Posterior cingulate gyrus (tissue), 11 donors: ENCODE data around the gene APLNR.

Source experiments
- DNase-seq, 10 donors: peaks; one replicate each; pipeline versions ENCODE4 v3.0.0 to v3.0.0-alpha.2; 2020 to 2021; ENCODE audit warnings: mixed read lengths in 3 of 10
- intact Hi-C: fragments of 100-400 bp; cut with DNase I; formaldehyde crosslinking; loops from one replicate; pipeline ENCODE4 v1.15.1; 2023

The APLNR gene

GRCh38 chr11:57251491-57252104 lies 14.5 kb upstream of the APLNR start:
- intact Hi-C loops = no loop called here

GRCh38 chr11:57251037-57251436 lies 14.0 kb upstream of the APLNR start:
- no peak for DNase-seq
- intact Hi-C loops = no loop called here

More at GRCh38 chr11:57251491-57252104, 14.5 kb upstream of the APLNR start:
- no peak for DNase-seq

GRCh38 chr11:57249384-57250319 lies 12.6 kb upstream of the APLNR start:
- intact Hi-C loops = loop anchor here (1.0 to 10.0 kb wide), 4 partner anchors 117 to 1305 kb away; no protein-coding TSS in a partner anchor

GRCh38 chr11:57248780-57249383 lies 11.8 kb upstream of the APLNR start:
- peak in 8 of 10 donors; percentile 29 to 92 (median 51) for DNase-seq

More at GRCh38 chr11:57249384-57250319, 12.6 kb upstream of the APLNR start:
- peak in 9 of 10 donors; percentile 52 to 94 (median 68) for DNase-seq

GRCh38 chr11:57244911-57245310 lies 7.9 kb upstream of the APLNR start:
- no peak for DNase-seq
- intact Hi-C loops = loop anchor here (5.0 to 10.0 kb wide), 3 partner anchors 113 to 1300 kb away; no protein-coding TSS in a partner anchor

More at GRCh38 chr11:57248780-57249383, 11.8 kb upstream of the APLNR start:
- intact Hi-C loops = loop anchor here (1.0 to 10.0 kb wide), 4 partner anchors 117 to 1304 kb away; no protein-coding TSS in a partner anchor

- no peak for DNase-seq
- intact Hi-C loops = loop anchor here (10.0 kb wide), 1 partner anchor 1297 kb away; no protein-coding TSS in a partner anchor
These were observed 4.4 kb upstream of the APLNR start for GRCh38 chr11:57241353-57241972.

GRCh38 chr11:57240757-57241156 lies 3.7 kb upstream of the APLNR start:
- DNase-seq = no peak

GRCh38 chr11:57240007-57240406 lies 3.0 kb upstream of the APLNR start:
- intact Hi-C loops = loop anchor here (10.0 kb wide), 1 partner anchor 1295 kb away; no protein-coding TSS in a partner anchor
- peak in 1 of 10 donors; percentile 84 for DNase-seq

More at GRCh38 chr11:57240757-57241156, 3.7 kb upstream of the APLNR start:
- intact Hi-C loops = loop anchor here (10.0 kb wide), 1 partner anchor 1296 kb away; no protein-coding TSS in a partner anchor

- DNase-seq = no peak
- intact Hi-C loops = no loop called here
These were observed 2.3 kb upstream of the APLNR start for GRCh38 chr11:57239348-57239747.

- intact Hi-C loops = no loop called here
These were observed 1.0 kb downstream of the APLNR start for GRCh38 chr11:57235761-57236703.

GRCh38 chr11:57233702-57234101 lies 3.3 kb downstream of the APLNR start:
- intact Hi-C loops = no loop called here
- DNase-seq = no peak

More at GRCh38 chr11:57235761-57236703, 1.0 kb downstream of the APLNR start:
- no peak for DNase-seq

GRCh38 chr11:57231539-57232253 lies 5.4 kb downstream of the APLNR start:
- intact Hi-C loops = no loop called here
- no peak for DNase-seq

- peak in 2 of 10 donors; percentile 15 to 71 for DNase-seq
- intact Hi-C loops = no loop called here
These were observed 6.1 kb downstream of the APLNR start for GRCh38 chr11:57230791-57231538.

GRCh38 chr11:57230316-57230715 lies 6.7 kb downstream of the APLNR start:
- intact Hi-C loops = no loop called here
- no peak for DNase-seq

- intact Hi-C loops = no loop called here
- DNase-seq = no peak
These were observed 8.4 kb downstream of the APLNR start for GRCh38 chr11:57228600-57228999.

GRCh38 chr11:57224537-57224936 lies 12.5 kb downstream of the APLNR start:
- intact Hi-C loops = no loop called here
- DNase-seq = no peak

- intact Hi-C loops = no loop called here
- DNase-seq = no peak
These were observed 12.9 kb downstream of the APLNR start for GRCh38 chr11:57224128-57224527.

GRCh38 chr11:57223601-57224000 lies 13.4 kb downstream of the APLNR start:
- intact Hi-C loops = no loop called here
- no peak for DNase-seq
